ENCODE measurements around the gene RIPOR2.

- no peak for TF ChIP-seq ZNF274 (IDR thresholded peaks at IDR 0.05; ENCODE audit: insufficient read depth, insufficient read length)
- TF ChIP-seq REST (IDR thresholded peaks at IDR 0.05; ENCODE audit: low read depth, low read length): no peak
- no peak for TF ChIP-seq EZH2 (IDR thresholded peaks at IDR 0.05; ENCODE audit: borderline replicate concordance, control insufficient read depth, low read depth, low read length)
- TF ChIP-seq SRF (IDR thresholded peaks at IDR 0.05; ENCODE audit: low read depth in 2 of 2, low read length in 2 of 2): no peak
- no peak for TF ChIP-seq CTCF (IDR thresholded peaks at IDR 0.05 in 2 of 3, conservative IDR thresholded peaks at IDR 0.05 in 1 of 3; ENCODE audit: control insufficient read depth in 2 of 3, extremely low read depth in 1 of 3, insufficient read depth in 1 of 3, low read depth in 3 of 3, low read length in 3 of 3)
- no peak for TF ChIP-seq POLR2A (IDR thresholded peaks at IDR 0.05; ENCODE audit: low read depth, low read length)
- no peak for TF ChIP-seq ATF7 (IDR thresholded peaks at IDR 0.05; ENCODE audit: low read depth)
- TF ChIP-seq MTA3 (IDR thresholded peaks at IDR 0.05; ENCODE audit: borderline replicate concordance, low read length): no peak
Observed at GRCh38 chr6:24768361-24768760, 167.4 kb downstream of the RIPOR2 start.
